ENCODE measurements around the gene GRIN1.

DNA sequence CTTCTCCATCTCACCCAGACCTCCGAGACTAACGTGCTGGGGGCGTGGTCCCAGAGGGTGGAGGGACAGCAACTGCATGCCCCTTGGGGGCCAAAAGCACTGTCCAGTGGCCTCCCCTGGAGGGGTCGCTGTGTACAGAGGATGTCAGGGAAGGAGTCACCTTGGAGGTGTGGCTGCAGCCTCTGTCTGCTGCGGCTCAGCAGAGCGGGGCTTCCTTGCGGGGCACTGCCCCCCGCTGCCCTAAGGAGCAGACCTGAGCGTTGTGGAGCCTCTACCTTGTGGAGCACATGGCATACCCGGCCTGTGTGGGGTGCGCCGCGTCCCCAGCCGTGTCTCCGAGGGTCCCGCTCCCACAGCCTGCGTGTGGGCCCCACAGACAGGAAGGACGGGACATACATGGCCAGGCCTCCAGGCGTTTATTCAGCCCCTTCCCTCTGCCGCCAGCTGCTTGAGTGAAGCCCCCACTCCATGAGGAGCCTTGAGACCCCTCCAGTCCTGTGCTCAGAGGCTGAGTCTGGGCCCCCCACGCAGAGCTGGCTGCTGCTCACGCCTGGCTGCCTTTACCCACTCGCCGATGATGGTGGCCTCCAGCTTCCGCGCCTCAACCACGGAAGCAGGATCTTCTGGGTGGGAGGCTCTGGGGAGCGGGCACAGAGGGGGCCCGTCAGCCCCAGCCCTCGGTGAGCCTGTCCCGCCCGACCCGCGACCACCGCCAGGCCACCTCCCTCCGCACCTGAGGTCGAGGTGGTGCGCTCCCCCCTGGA, 28.6 kb upstream of the GRIN1 start:
- TF ChIP-seq, protein P1, sequence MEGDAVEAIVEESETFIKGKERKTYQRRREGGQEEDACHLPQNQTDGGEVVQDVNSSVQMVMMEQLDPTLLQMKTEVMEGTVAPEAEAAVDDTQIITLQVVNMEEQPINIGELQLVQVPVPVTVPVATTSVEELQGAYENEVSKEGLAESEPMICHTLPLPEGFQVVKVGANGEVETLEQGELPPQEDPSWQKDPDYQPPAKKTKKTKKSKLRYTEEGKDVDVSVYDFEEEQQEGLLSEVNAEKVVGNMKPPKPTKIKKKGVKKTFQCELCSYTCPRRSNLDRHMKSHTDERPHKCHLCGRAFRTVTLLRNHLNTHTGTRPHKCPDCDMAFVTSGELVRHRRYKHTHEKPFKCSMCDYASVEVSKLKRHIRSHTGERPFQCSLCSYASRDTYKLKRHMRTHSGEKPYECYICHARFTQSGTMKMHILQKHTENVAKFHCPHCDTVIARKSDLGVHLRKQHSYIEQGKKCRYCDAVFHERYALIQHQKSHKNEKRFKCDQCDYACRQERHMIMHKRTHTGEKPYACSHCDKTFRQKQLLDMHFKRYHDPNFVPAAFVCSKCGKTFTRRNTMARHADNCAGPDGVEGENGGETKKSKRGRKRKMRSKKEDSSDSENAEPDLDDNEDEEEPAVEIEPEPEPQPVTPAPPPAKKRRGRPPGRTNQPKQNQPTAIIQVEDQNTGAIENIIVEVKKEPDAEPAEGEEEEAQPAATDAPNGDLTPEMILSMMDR (IDR thresholded peaks at IDR 0.05), result no peak
- TF ChIP-seq ZFX (IDR thresholded peaks at IDR 0.05; ENCODE audit: borderline replicate concordance), result no peak

Measured in 22Rv1 (cell line).